NCI-H748 treated with DMSO at 0.1 percent for 48 hours (cell line): ENCODE measurements around the gene CNTN4.

Source experiments
- DNase-seq: peaks from one replicate; lab custom pipeline; 2025; lab: John Stamatoyannopoulos, UW

The CNTN4 gene

GRCh38 chr3:2861120-2861519, 762.5 kb downstream of the CNTN4 start:
- no peak for DNase-seq

GRCh38 chr3:2861920-2862319, 763.3 kb downstream of the CNTN4 start:
- DNase-seq = no peak

- no peak for DNase-seq
These were observed 763.7 kb downstream of the CNTN4 start for GRCh38 chr3:2862366-2862765.

- no peak for DNase-seq
These were observed 764.5 kb downstream of the CNTN4 start for GRCh38 chr3:2863127-2863526.

GRCh38 chr3:2869905-2870304, 771.2 kb downstream of the CNTN4 start:
- no peak for DNase-seq

- DNase-seq = no peak
These were observed 772.2 kb downstream of the CNTN4 start for GRCh38 chr3:2870724-2871333.

GRCh38 chr3:2872884-2873283, 774.2 kb downstream of the CNTN4 start:
- DNase-seq = no peak

- DNase-seq = no peak
These were observed 775.3 kb downstream of the CNTN4 start for GRCh38 chr3:2873986-2874385.

GRCh38 chr3:2875699-2876098, 777.0 kb downstream of the CNTN4 start:
- DNase-seq = no peak

GRCh38 chr3:2876362-2876761, 777.7 kb downstream of the CNTN4 start:
- no peak for DNase-seq

- no peak for DNase-seq
These were observed 780.4 kb downstream of the CNTN4 start for GRCh38 chr3:2879023-2879422.

- no peak for DNase-seq
These were observed 780.9 kb downstream of the CNTN4 start for GRCh38 chr3:2879587-2879986.

GRCh38 chr3:2880218-2880756, 781.6 kb downstream of the CNTN4 start:
- no peak for DNase-seq

GRCh38 chr3:2883283-2883682, 784.6 kb downstream of the CNTN4 start:
- no peak for DNase-seq

GRCh38 chr3:2888592-2888991, 789.9 kb downstream of the CNTN4 start:
- DNase-seq = no peak

GRCh38 chr3:2889736-2890135, 791.1 kb downstream of the CNTN4 start:
- no peak for DNase-seq

- DNase-seq = no peak
These were observed 797.8 kb downstream of the CNTN4 start for GRCh38 chr3:2896308-2896939.

- no peak for DNase-seq
These were observed 799.2 kb downstream of the CNTN4 start for GRCh38 chr3:2897821-2898220.

- no peak for DNase-seq
These were observed 800.1 kb downstream of the CNTN4 start for GRCh38 chr3:2898591-2899353.

GRCh38 chr3:2904054-2904453, 805.4 kb downstream of the CNTN4 start:
- no peak for DNase-seq

- no peak for DNase-seq
These were observed 810.2 kb downstream of the CNTN4 start for GRCh38 chr3:2908693-2909351.

- DNase-seq = no peak
These were observed 812.3 kb downstream of the CNTN4 start for GRCh38 chr3:2910997-2911396.

- no peak for DNase-seq
These were observed 817.2 kb downstream of the CNTN4 start for GRCh38 chr3:2915826-2916225.
